ENCODE data around the gene RPL36AL.
A peak's percentile ranks its signal among the peaks of the same experiment; 100 is the strongest.
"Not testable (repeated sequence)": the region's sequence is repeated elsewhere in the genome, so short reads cannot be mapped to it uniquely, and the experiment has no call there.

RPL36AL gene

GRCh38 chr14:49619273-49619672 is 1.2 kb downstream of the RPL36AL start:
- not testable (repeated sequence) for FAIRE-seq

DNA sequence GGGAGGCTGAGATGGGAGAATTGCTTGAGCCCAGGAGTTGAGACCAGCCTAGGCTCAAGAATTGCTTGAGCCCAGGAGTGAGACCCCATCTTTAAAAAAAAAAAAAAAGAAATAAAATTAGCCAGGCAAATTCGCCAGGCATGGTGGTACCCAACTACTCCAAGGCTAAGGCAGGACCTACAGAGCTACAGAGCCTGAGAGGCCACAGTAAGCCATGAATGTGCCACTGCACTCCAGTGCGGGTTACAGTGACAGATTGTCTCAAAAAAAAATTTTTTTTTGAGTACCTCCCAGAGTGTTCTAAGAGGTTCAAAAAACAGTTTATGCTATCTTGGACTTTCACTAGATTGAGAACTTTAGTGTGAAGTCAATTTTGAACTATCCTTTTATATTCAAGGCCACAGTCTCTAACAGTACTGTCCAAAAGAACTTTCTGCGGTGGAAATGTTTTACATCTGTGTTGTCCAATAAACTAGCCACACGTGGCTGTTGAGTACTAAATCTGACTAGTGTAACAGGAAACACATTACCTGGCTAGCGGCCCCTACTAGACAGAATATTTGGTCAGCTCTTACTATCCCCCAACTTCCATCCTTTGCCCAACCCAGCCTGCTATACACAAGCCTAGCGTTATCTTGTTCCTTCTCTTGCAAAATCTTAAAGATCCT is 2.4 kb downstream of the RPL36AL start:
- FAIRE-seq = no peak

DNA sequence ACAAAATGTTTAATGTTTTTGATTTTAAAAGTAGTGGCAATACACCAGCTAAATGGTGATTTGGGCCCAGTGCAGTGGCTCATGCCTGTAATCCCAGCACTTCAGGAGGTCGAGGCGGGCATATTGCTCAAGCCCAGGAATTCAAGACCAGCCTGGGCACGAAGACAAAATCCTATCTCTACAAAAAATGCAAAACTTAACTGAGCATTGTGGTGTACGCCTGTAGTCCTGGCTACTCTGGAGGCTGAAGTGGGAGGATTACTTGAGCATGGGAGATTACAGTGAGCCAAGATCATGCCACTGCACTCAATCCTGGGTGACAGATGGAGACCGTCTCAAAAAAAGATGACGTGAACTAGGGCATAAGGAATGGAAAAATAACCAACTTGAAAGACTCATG is 4.7 kb downstream of the RPL36AL start:
- no peak for FAIRE-seq

GRCh38 chr14:49614196-49614595 is 6.2 kb downstream of the RPL36AL start:
- FAIRE-seq = no peak

DNA sequence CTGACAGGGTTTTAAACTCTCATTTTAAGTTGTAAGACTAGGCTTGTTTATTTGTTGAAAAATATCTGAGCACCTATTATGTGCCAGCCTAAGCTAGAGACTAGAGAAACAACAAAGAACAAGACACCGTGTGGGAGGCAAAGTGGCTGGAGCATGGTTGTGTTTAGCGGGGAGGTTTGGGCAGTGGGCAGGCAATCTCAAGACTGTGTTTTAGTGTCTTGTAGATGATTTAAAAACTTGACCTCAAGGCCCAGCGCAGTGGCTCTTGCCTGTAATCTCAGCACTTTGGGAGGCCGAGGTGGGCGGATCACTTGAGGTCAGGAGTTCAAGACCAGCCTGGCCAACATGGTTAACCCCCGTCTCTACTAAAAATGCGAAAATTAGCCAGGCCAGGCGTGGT is 7.8 kb downstream of the RPL36AL start:
- no peak for FAIRE-seq

DNA sequence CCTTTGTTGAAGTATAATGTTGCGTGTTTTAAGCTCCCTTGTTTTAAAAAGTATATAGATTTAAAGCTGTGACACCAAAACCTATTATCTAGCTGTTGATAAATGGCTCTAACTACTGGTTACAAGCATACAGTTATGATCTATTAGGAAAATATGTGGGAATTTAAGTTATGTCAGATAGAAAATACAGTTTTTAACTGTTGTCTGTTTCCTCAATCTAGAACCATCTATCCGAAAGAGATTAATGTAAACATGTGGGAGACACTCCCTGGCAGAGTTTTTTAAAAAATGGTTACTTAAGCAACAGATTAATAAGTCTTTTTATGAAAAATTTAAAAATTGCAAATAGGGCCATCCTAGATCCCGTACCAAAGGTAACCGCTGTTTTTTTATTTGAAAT is 8.2 kb downstream of the RPL36AL start:
- no peak for FAIRE-seq

DNA sequence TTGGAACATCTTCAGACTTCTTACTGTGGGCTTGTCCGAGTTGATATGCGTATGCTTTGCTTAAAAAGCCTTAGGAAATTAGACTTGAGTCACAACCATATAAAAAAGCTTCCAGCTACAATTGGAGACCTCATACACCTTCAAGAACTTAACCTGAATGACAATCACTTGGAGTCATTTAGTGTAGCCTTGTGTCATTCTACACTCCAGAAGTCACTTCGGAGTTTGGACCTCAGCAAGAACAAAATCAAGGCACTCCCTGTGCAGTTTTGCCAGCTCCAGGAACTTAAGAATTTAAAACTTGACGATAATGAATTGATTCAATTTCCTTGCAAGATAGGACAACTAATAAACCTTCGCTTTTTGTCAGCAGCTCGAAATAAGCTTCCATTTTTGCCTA is 12.8 kb downstream of the RPL36AL start:
- no peak for FAIRE-seq

DNA sequence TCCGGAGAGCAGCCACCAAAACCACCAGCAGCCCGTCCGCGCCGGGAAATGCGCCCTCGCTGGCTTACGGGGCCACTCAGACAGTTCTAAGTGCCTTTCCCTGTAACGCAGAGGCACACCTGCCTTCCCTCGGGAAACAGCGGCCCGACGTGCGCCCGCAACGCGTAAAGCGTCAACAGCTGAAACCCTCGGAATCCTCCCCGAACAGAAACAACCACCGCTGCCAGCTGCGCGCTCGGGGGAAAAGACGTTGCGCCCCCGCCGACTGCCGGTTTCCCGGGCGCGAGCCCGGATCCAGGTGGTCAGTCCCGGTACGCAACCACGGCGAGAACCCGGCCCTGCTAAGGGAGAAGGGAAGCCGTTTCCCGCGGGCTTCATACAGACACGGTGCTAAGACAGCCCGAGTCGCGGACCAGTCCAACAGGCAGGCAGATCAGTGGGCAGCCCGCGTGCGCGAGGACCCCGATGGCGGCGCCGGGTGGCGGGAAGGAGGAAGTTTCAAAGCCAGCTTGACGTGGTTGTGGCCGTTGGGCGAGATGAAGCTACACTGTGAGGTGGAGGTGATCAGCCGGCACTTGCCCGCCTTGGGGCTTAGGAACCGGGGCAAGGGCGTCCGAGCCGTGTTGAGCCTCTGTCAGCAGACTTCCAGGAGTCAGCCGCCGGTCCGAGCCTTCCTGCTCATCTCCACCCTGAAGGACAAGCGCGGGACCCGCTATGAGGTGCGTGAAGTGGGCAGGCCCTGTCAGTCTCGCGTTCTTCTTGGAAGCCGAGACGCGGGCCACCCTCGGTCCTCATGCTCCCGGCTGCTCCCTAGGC is 21.7 kb downstream of the RPL36AL start, which contains the start of gene LRR1:
Gene LRR1 (plus strand): TSS at position 456 of the 816 bp plus-strand sequence. CDS start 81 bp downstream, at position 537.
- FAIRE-seq = no peak

GRCh38 chr14:49598189-49598484 is 22.3 kb downstream of the RPL36AL start:
- FAIRE-seq = no peak

DNA sequence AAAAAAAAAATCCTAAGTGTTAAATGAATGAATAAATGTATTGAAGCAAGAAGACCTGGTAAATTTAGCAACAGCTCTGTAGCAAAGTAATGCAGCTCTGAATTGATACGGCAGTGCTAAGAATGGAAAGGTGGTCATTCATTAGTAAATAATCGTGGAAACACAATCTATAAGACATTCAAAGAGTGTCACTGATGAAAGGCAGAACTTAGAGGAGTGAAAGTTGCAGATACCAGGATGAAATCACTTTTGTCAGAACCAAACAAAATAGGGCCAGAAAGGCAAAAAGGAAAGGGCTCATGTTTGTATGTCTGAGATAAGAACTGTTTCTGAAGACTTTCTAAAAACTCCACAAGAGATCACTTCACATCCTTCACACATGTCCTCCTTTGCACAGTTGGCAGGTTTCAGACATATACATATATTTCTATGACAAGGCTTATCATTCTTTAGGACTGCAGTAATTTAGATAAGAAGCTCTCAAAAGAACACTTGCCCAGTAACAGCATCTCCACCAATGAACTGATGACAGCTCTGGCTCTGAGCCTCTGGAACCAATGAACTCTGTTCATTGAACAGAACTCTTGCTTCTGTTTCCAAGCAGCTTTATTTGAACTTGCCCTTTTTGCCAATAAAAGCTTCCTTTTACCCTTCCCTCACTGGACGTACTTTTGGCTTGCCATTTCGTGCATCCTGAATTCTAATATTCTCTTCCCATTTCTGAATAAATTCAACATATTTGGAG is 25.9 kb downstream of the RPL36AL start:
- peak; percentile 10 for FAIRE-seq

DNA sequence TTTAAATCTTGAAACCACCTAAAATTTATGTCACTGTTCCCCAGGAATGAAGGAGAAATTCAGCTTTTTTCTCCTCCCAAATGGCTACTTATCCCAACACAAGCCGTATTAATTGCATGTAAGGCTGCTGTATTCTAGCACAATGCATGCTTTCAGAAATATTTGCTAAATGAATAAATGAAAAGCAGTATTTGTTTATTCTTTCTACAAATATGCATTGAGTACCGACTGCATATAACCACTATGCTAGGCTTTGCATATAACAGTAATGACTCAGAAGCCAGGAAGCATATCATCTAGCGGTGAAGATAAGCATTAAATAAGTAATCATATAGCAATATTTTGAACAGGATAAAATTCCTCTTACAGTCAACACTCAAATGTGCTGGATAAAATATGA is 27.4 kb downstream of the RPL36AL start:
- no peak for FAIRE-seq

GRCh38 chr14:49589387-49589786 is 31.0 kb downstream of the RPL36AL start:
- FAIRE-seq = no peak

GRCh38 chr14:49586673-49587460 is 33.6 kb downstream of the RPL36AL start:
- peak; percentile 33 for FAIRE-seq

DNA sequence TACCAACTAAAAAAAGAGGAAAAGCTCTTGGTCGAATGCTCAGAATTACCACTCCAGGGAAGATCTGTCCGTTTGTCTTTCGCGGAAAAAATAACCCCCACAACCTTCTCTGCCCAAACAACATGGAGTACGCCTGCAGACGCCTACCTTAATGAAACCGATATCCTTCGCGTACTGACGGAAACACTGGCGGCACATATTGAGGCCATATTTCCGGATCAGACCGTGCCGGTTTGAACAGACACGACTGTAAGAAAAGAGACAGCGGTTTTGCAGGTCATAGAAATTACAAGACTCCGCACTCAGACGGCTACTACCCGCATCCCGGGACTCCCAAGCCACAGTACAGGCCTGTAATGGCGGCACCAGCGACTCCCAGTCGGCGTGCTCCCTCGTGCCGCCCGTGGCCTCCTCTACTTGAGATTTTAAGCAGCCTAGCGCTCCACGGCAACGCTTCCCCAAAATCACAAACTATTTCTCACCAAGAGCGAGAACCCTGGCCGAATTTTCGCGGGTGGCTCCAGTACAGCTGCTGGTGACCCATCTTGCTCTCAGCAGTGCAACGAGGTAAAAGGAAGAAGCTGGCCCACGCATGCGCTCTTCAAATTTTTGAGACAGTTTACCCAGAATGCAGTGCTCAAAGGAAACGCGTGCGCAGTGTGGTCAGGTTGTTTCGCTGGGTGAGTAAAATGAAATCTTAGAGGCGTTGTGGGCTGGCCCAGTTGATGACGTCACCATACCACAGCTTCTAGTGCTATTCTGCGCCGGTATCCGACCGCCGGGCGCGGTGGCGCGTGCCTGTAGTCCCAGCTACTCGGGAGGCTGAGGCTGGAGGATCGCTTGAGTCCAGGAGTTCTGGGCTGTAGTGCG is 34.4 kb downstream of the RPL36AL start, which contains the start of gene RPS29:
Gene RPS29 (minus strand): TSS at position 578 of the 870 bp plus-strand sequence. CDS start 34 bp downstream, at position 544.
- FAIRE-seq = peak; percentile 5

GRCh38 chr14:49584981-49585640 is 35.3 kb downstream of the RPL36AL start:
- FAIRE-seq = not testable (repeated sequence)

DNA sequence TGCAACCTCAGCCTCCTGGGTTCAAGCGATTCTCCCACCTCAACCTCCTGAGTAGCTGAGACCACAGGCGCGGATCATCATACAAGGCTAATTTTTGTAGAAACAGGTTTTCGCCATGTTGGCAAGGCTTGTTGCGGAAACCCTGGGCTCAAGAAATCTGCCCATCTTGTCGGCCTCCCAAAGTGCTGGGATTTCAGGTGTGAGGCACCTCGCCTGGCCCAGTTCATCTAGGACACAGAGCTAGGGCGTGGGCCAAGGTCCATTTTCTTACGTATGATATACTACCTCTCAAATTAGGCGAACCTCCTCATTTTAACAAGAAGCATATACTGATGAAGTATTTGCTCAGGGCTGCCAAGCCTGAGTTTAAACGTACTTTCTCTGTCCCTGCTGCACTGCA is 36.4 kb downstream of the RPL36AL start:
- no peak for FAIRE-seq

- no peak for FAIRE-seq
Measured at GRCh38 chr14:49583629-49584028, 36.8 kb downstream of the RPL36AL start.

- no peak for FAIRE-seq
Measured at GRCh38 chr14:49582113-49582977, 38.1 kb downstream of the RPL36AL start.

DNA sequence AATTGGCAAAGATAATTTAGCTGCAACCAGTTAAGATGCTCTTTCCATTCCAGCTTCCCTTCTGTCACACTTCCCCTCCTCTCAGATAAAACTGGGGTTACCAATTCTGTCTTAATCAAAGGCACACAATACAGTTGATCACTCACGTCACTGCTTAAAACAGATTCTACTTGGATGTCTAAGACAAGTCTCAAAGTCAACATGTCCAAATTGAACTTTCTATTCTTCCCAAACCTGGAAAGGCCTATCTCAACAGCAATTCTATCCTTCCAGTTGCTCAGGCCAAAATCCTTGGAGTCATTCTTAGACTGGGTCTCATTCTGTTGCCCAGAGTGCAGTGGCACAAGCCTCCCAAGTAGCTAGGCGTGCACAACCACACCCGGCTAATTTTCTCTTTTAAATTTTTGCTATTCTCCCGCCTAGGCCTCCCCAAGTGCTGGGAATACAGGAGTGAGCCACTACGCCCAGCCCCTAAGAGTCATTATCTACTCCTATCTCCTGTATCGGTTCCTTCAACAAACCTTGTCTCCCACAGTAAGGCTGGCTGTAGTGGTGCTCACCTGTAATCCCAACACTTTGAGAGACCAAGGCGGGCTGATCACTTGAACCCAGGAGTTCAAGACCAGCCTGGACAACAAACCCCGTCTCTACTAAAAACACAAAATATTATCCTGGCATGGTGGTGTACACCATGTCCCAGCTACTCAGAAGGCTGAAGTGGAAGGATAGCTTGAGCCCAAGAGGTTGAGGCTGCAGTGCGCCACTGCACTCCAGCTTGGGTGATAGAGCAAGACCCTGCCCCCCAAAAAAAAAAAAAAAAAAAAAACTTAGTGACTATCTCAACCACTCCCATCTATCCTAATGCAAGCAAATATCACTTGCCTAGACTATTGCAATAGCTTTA is 39.0 kb downstream of the RPL36AL start:
- FAIRE-seq = no peak
